ENCODE results near the gene PSMB3.

Gene PSMB3

DNA sequence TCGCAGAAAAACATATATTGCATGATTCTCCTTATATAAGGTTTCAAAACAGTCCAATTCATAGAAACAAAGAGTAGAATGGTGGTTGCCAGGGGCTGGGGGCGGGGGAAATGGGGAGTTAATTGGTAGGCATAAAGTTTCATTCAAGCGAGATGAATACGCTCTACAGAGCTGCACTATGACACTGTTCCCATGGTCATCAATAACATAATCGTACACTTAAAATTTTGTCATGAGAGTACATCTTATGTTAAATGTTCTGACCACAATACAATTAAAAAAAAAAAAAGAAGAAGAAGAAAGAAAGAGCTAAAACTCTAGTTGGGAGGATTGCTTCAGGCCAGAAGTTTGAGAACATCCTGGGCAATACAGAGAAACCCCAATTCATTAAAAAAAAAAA, 41.7 kb downstream of the PSMB3 start:
- H3K27ac ChIP-seq (replicated peaks): no peak overlapping the region
- TF ChIP-seq SPI1 (IDR thresholded peaks at IDR 0.05; ENCODE audit: borderline replicate concordance, low read depth): no peak
- no peak for TF ChIP-seq POLR2AphosphoS5 (IDR thresholded peaks at IDR 0.05; ENCODE audit: low read depth)
- TF ChIP-seq, protein P1, sequence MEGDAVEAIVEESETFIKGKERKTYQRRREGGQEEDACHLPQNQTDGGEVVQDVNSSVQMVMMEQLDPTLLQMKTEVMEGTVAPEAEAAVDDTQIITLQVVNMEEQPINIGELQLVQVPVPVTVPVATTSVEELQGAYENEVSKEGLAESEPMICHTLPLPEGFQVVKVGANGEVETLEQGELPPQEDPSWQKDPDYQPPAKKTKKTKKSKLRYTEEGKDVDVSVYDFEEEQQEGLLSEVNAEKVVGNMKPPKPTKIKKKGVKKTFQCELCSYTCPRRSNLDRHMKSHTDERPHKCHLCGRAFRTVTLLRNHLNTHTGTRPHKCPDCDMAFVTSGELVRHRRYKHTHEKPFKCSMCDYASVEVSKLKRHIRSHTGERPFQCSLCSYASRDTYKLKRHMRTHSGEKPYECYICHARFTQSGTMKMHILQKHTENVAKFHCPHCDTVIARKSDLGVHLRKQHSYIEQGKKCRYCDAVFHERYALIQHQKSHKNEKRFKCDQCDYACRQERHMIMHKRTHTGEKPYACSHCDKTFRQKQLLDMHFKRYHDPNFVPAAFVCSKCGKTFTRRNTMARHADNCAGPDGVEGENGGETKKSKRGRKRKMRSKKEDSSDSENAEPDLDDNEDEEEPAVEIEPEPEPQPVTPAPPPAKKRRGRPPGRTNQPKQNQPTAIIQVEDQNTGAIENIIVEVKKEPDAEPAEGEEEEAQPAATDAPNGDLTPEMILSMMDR (IDR thresholded peaks at IDR 0.05; ENCODE audit: insufficient read depth, low read length): no peak
- no peak for TF ChIP-seq GABPA (IDR thresholded peaks at IDR 0.05; ENCODE audit: low read depth)
- TF ChIP-seq, protein P2, sequence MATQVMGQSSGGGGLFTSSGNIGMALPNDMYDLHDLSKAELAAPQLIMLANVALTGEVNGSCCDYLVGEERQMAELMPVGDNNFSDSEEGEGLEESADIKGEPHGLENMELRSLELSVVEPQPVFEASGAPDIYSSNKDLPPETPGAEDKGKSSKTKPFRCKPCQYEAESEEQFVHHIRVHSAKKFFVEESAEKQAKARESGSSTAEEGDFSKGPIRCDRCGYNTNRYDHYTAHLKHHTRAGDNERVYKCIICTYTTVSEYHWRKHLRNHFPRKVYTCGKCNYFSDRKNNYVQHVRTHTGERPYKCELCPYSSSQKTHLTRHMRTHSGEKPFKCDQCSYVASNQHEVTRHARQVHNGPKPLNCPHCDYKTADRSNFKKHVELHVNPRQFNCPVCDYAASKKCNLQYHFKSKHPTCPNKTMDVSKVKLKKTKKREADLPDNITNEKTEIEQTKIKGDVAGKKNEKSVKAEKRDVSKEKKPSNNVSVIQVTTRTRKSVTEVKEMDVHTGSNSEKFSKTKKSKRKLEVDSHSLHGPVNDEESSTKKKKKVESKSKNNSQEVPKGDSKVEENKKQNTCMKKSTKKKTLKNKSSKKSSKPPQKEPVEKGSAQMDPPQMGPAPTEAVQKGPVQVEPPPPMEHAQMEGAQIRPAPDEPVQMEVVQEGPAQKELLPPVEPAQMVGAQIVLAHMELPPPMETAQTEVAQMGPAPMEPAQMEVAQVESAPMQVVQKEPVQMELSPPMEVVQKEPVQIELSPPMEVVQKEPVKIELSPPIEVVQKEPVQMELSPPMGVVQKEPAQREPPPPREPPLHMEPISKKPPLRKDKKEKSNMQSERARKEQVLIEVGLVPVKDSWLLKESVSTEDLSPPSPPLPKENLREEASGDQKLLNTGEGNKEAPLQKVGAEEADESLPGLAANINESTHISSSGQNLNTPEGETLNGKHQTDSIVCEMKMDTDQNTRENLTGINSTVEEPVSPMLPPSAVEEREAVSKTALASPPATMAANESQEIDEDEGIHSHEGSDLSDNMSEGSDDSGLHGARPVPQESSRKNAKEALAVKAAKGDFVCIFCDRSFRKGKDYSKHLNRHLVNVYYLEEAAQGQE (IDR thresholded peaks at IDR 0.05; ENCODE audit: insufficient replicate concordance, low read depth): no peak
- no peak overlapping the region for H3K4me3 ChIP-seq (replicated peaks; ENCODE audit: insufficient read depth, low read length)
- no peak for DNase-seq (ENCODE audit: low read depth in 1 of 2, low spot score in 1 of 2)
- no peaks in the 10 kb centered on the region for H3K27me3 ChIP-seq (ENCODE audit: insufficient read depth, poor library complexity, severe bottlenecking)

GRCh38 chr17:38796451-38797157, 44.1 kb downstream of the PSMB3 start:
- Histone ChIP-seq H3K4me3 (replicated peaks; ENCODE audit: insufficient read depth, low read length) (no peak overlapping the region), H3K27ac (replicated peaks) (no peak overlapping the region), H3K27me3 (ENCODE audit: insufficient read depth, poor library complexity, severe bottlenecking) (no peaks in the 10 kb centered on the region)
- TF ChIP-seq, protein P2 (IDR thresholded peaks at IDR 0.05; ENCODE audit: insufficient replicate concordance, low read depth): no peak
- TF ChIP-seq POLR2AphosphoS5 (IDR thresholded peaks at IDR 0.05; ENCODE audit: low read depth) (no peak), SPI1 (IDR thresholded peaks at IDR 0.05; ENCODE audit: borderline replicate concordance, low read depth) (no peak), GABPA (IDR thresholded peaks at IDR 0.05; ENCODE audit: low read depth) (no peak)
- TF ChIP-seq, protein P1 (IDR thresholded peaks at IDR 0.05; ENCODE audit: insufficient read depth, low read length): no peak
- DNase-seq (ENCODE audit: low read depth in 1 of 2, low spot score in 1 of 2): no peak

DNA sequence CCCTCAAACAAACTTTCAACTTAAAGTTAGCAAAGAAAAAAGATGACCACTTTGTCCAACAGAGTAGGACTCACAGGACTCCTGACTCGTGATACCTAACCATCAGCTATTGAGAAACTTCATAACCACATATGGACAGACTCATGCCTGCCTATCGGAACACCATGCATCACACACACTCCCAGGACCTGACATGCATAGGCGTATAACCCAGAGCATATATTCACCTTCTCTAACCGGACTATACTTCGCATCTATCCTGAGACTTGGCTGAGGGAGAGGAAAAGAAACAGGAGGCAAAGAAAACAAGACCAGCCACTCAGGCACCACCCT, 44.6 kb downstream of the PSMB3 start:
- TF ChIP-seq SPI1 (IDR thresholded peaks at IDR 0.05; ENCODE audit: borderline replicate concordance, low read depth) (no peak), POLR2AphosphoS5 (IDR thresholded peaks at IDR 0.05; ENCODE audit: low read depth) (no peak), GABPA (IDR thresholded peaks at IDR 0.05; ENCODE audit: low read depth) (no peak)
- TF ChIP-seq, protein P2 (IDR thresholded peaks at IDR 0.05; ENCODE audit: insufficient replicate concordance, low read depth): no peak
- TF ChIP-seq, protein P1 (IDR thresholded peaks at IDR 0.05; ENCODE audit: insufficient read depth, low read length): no peak
- no peak overlapping the region for H3K27ac ChIP-seq (replicated peaks)
- no peak overlapping the region for H3K4me3 ChIP-seq (replicated peaks; ENCODE audit: insufficient read depth, low read length)
- no peak for DNase-seq (ENCODE audit: low read depth in 1 of 2, low spot score in 1 of 2)
- no peaks in the 10 kb centered on the region for H3K27me3 ChIP-seq (ENCODE audit: insufficient read depth, poor library complexity, severe bottlenecking)
